ENCODE results near the gene DOCK8.
"Not testable (repeated sequence)": the region's sequence is repeated elsewhere in the genome, so short reads cannot be mapped to it uniquely, and the experiment has no call there.

DNA sequence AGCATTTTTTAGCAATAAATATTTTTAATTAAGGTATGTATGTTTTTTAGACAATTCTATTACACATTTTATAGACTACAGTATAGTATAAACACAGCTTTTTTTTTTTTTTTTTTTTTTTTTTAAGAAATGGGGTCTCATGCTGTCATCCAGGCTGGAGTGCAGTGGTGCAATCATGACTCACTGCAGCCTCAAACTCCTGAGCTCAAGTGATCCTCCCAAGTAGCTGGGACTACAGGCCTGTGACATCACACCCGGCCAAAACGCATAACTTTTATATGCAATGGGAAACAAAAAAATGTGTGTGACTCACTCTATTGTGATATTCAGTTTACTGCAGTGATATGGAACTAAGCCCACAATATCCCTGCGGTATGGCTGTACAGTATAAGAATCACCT is 44.9 kb upstream of the DOCK8 start:
- not testable (repeated sequence) for TF ChIP-seq CEBPB (IDR thresholded peaks at IDR 0.05; ENCODE audit: low read depth); POLR2A (IDR thresholded peaks at IDR 0.05; ENCODE audit: borderline replicate concordance, extremely low read depth, insufficient read depth, insufficient read length); SP1 (IDR thresholded peaks at IDR 0.05; ENCODE audit: low read depth); EZH2phosphoT487 (IDR thresholded peaks at IDR 0.05; ENCODE audit: borderline replicate concordance); EZH2 (IDR thresholded peaks at IDR 0.05); YY1 (IDR thresholded peaks at IDR 0.05; ENCODE audit: extremely low read depth, insufficient replicate concordance, low read depth, low read length); POLR2AphosphoS5 (IDR thresholded peaks at IDR 0.05; ENCODE audit: low read depth, low read length)
- TF ChIP-seq, protein P1, sequence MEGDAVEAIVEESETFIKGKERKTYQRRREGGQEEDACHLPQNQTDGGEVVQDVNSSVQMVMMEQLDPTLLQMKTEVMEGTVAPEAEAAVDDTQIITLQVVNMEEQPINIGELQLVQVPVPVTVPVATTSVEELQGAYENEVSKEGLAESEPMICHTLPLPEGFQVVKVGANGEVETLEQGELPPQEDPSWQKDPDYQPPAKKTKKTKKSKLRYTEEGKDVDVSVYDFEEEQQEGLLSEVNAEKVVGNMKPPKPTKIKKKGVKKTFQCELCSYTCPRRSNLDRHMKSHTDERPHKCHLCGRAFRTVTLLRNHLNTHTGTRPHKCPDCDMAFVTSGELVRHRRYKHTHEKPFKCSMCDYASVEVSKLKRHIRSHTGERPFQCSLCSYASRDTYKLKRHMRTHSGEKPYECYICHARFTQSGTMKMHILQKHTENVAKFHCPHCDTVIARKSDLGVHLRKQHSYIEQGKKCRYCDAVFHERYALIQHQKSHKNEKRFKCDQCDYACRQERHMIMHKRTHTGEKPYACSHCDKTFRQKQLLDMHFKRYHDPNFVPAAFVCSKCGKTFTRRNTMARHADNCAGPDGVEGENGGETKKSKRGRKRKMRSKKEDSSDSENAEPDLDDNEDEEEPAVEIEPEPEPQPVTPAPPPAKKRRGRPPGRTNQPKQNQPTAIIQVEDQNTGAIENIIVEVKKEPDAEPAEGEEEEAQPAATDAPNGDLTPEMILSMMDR (IDR thresholded peaks at IDR 0.05 in 2 of 3, conservative IDR thresholded peaks at IDR 0.05 in 1 of 3; ENCODE audit: borderline replicate concordance in 1 of 3, insufficient read depth in 1 of 3, low read depth in 2 of 3, low read length in 2 of 3), result not testable (repeated sequence)
- TF ChIP-seq, protein P2, sequence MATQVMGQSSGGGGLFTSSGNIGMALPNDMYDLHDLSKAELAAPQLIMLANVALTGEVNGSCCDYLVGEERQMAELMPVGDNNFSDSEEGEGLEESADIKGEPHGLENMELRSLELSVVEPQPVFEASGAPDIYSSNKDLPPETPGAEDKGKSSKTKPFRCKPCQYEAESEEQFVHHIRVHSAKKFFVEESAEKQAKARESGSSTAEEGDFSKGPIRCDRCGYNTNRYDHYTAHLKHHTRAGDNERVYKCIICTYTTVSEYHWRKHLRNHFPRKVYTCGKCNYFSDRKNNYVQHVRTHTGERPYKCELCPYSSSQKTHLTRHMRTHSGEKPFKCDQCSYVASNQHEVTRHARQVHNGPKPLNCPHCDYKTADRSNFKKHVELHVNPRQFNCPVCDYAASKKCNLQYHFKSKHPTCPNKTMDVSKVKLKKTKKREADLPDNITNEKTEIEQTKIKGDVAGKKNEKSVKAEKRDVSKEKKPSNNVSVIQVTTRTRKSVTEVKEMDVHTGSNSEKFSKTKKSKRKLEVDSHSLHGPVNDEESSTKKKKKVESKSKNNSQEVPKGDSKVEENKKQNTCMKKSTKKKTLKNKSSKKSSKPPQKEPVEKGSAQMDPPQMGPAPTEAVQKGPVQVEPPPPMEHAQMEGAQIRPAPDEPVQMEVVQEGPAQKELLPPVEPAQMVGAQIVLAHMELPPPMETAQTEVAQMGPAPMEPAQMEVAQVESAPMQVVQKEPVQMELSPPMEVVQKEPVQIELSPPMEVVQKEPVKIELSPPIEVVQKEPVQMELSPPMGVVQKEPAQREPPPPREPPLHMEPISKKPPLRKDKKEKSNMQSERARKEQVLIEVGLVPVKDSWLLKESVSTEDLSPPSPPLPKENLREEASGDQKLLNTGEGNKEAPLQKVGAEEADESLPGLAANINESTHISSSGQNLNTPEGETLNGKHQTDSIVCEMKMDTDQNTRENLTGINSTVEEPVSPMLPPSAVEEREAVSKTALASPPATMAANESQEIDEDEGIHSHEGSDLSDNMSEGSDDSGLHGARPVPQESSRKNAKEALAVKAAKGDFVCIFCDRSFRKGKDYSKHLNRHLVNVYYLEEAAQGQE (IDR thresholded peaks at IDR 0.05; ENCODE audit: low read depth), result not testable (repeated sequence)

Data from HCT116 (cell line).